ENCODE results near the gene DOP1B.

DOP1B gene, protein sequence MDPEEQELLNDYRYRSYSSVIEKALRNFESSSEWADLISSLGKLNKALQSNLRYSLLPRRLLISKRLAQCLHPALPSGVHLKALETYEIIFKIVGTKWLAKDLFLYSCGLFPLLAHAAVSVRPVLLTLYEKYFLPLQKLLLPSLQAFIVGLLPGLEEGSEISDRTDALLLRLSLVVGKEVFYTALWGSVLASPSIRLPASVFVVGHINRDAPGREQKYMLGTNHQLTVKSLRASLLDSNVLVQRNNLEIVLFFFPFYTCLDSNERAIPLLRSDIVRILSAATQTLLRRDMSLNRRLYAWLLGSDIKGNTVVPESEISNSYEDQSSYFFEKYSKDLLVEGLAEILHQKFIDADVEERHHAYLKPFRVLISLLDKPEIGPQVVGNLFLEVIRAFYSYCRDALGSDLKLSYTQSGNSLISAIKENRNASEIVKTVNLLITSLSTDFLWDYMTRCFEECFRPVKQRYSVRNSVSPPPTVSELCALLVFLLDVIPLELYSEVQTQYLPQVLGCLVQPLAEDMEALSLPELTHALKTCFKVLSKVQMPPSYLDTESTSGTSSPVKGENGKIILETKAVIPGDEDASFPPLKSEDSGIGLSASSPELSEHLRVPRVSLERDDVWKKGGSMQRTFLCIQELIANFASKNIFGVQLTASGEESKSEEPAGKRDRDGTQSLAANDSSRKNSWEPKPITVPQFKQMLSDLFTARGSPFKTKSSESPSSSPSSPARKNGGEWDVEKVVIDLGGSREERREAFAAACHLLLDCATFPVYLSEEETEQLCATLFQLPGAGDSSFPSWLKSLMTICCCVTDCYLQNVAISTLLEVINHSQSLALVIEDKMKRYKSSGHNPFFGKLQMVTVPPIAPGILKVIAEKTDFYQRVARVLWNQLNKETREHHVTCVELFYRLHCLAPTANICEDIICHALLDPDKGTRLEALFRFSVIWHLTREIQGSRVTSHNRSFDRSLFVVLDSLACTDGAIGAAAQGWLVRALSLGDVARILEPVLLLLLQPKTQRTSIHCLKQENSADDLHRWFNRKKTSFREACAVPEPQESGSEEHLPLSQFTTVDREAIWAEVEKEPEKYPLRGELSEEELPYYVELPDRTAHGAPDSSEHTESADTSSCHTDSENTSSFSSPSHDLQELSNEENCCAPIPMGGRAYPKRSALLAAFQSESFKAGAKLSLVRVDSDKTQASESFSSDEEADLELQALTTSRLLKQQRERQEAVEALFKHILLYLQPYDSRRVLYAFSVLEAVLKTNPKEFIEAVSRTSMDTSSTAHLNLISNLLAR (N-terminal part only)

DNA sequence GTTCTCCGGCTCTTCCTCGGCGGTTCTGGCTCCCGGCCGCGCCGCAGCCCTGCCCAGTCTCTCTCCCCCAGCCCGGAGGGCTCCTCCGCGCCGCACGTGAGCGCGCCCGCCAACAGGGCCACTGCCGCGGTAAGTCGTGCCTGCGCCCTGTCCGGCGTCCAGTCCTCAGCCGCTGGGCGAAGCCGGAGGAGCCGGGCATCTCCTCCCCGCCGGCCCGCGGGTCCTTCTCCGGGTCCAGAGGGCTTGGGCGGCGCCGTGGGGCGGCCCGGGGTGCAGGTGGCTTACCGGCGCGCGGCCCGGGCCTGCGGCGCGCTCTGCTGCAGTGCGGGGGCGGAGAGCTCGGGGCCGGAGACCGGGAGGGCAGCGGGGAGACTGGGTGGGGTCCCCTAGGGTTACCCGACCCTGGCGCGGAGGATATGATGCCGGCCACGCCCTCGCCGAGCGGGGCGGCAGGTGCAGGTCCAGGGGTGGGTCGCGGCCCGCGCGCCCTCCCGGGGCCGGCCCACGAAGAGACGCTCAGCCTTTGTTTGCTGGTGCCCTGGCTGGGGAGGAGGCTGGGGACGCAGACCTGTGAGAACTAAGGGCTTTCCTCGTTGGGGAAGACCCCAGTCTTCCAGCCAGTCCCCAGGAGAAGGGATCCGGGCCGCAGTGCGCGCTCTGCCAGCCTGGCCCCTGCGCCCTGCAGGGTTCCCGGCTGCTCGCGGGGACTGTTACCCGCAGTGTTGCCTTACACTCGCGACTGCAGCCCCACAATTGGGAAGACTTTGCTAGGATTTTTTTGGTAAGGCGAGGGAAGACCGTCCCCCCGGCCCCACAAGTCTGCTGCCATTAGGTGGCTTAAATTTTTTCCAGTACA lies at the start of gene DOP1B:
Gene DOP1B, plus strand, starts transcription at position 10 of the 856 bp plus-strand sequence. CDS start 7,910 bp downstream, outside the sequence.
- no peak for TF ChIP-seq GATA3 (IDR thresholded peaks at IDR 0.05; ENCODE audit: low read depth, low read length)
- no peak for TF ChIP-seq GATA2 (IDR thresholded peaks at IDR 0.05; ENCODE audit: low read depth, low read length)

DNA sequence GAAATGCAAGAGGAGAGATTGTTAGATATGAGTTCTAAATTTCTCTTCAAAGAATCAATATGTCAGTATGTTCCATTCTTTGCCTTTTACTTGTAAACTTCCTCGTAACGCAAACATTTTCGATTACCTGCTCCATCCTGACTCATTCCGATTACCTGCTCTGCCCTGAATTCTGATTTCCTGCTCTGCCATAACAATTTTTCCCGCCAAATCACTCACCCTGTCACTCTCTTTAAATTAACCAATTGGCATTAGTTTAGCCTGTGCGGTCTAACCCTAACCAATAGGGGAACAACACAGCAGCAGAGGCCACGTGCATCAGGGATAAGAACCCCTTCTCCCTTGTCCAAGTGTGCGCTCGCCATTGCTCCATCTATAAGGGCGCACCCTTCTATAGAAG lies 46.8 kb upstream of the DOP1B start:
- TF ChIP-seq GATA3 (IDR thresholded peaks at IDR 0.05; ENCODE audit: low read depth, low read length) (no peak), GATA2 (IDR thresholded peaks at IDR 0.05; ENCODE audit: low read depth, low read length) (no peak)

DNA sequence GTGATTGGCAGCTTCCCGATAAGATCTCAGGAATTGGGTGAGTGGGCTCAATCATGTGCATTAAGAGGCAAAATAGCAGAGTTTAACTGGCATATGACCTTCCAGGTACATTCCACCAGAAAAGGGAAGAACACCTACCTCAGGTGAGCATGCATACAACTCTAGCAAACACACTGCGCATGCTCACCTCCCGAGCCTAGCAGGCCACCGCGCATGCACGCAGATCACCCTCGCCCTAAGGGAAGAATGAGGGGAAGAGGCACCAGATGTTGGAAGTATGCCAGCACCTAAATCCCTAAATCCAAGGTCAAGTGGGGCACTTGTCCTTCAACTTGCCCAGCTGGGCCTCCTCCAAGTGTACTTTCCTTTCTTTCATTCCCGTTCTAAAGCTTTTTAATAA lies 45.4 kb upstream of the DOP1B start:
- TF ChIP-seq GATA2 (IDR thresholded peaks at IDR 0.05; ENCODE audit: low read depth, low read length) (no peak), GATA3 (IDR thresholded peaks at IDR 0.05; ENCODE audit: low read depth, low read length) (no peak)

DNA sequence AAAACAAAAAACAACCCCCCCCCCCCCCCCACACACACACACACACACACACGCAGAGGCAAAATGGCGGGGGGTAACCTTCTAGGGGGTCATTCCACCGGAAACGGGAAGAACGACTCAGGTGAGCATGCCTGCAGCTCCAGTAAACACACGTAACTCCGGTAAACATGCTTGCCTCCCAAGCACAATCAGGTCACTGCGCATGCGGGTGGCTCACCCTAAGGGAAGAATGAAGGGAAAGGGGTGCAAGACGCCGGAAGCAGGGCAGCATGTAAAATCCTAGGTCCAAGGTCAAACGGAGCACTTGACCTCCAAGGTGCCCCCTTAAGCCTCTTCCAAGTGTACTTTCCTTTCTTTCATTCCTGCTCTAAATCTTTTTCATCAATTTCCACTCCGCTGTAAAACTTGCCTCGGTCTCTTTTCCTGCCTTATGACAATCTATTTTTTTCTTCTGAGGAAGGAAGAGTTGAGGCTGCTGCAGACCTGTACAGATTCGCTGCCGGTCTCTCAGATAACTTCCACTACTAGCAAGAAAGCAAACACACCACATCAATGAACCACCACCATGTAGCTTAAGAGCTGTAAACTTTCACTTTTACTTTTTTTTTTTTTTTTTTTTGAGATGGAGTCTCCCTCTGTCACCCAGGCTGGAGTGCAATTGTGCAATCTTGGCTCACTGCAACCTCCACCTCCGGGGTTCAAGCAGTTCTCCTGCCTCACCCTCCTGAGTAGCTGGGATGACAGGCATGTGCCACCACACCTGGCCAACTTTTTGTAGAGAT lies 42.8 kb upstream of the DOP1B start:
- TF ChIP-seq GATA3 (IDR thresholded peaks at IDR 0.05; ENCODE audit: low read depth, low read length), result no peak
- no peak for TF ChIP-seq GATA2 (IDR thresholded peaks at IDR 0.05; ENCODE audit: low read depth, low read length)

DNA sequence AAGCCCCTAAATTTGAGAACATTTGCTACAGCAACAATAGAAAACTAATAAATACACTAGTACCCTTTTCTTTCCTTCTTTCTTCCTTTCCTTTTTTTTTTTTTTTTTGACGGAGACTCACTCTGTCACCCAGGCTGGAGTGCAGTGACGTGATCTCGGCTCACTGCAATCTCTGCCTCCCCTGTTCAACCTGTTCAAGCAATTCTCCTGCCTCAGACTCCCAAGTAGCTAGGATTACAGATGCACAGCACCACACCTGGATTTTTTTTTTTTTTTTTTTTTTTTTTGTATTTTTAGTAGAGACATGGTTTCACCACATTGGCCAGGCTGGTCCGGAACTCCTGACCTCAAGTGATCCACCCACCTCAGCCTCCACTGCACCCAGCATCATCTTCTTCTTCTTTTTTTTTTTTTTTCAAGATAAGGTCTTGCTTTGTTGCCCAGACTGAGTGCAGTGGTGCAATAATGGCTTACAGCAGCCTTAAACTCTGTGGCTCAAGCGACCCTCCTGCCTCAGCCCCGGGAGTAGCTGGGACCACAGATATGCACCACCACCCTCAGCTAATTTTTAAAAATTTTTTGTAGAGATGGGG lies 41.4 kb upstream of the DOP1B start:
- TF ChIP-seq GATA3 (IDR thresholded peaks at IDR 0.05; ENCODE audit: low read depth, low read length) (no peak), GATA2 (IDR thresholded peaks at IDR 0.05; ENCODE audit: low read depth, low read length) (no peak)

DNA sequence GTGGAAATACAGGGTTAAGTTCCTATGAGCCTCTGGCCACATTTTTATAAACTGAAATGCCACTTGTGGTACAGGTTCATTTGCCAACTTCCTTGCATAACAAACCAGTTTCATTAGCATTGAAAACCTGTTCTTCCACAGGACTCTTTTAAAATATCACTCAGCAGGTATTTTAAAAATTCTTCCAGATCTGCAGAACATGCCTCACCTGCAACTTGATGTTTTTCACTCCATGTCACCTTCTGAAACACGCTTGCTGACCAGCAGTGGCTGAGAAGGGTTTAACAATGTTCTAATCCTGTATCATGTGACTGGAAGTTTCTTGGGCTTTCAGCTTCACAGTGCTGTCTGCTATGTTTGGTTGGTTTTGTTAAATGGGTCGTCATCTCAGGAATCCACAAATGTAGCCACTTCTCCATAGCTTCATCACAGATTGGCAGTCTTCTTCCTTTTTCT lies 39.3 kb upstream of the DOP1B start:
- TF ChIP-seq GATA3 (IDR thresholded peaks at IDR 0.05; ENCODE audit: low read depth, low read length), result no peak
- TF ChIP-seq GATA2 (IDR thresholded peaks at IDR 0.05; ENCODE audit: low read depth, low read length), result no peak

DNA sequence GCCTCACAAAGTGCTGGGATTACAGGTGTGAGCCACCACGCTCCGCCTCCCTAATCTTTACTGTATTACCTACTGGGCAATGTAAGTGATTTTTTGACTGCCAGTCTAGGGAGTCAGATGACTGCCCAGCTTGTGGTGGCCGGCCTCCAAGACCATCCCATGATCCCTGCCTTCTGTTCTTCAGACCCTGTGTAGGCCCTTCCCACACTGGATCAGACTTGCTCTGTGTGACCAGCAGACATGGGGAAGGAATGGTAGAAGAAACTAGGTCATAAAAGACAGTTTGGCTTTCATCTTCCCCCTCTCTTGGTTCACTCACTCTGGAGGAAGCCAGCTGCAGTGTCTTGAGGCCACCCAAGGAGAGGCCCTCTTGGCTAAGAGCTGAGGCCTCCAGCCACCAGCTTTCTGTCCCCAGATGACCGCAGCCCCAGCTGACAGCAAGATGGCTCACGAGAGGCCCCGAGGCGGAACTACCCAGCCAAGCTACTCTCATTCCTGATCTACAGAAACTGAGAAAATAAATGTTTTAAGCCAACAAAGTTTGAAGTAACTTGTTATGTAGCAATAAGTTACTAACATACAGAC lies 36.2 kb upstream of the DOP1B start:
- no peak for TF ChIP-seq GATA3 (IDR thresholded peaks at IDR 0.05; ENCODE audit: low read depth, low read length)
- TF ChIP-seq GATA2 (IDR thresholded peaks at IDR 0.05; ENCODE audit: low read depth, low read length), result no peak

DNA sequence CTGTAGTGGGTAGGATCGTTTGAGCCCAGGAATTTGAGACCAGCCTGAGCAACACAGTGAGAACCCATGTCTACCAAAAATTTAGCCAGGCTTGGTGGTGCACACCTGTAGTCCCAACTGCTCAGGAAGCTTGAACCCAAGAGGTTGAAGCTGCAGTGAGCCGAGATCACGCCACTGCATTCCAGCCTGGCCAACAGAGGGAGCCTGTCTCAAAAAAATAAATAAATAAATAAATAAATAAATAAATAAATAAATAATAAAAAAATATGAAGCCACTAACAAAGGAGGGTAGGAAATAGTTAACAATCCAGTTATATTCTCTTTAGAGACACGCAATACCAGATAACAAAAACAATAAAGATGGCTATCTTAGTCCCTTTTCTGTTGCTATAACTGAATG lies 33.6 kb upstream of the DOP1B start:
- TF ChIP-seq GATA2 (IDR thresholded peaks at IDR 0.05; ENCODE audit: low read depth, low read length) (no peak), GATA3 (IDR thresholded peaks at IDR 0.05; ENCODE audit: low read depth, low read length) (no peak)

DNA sequence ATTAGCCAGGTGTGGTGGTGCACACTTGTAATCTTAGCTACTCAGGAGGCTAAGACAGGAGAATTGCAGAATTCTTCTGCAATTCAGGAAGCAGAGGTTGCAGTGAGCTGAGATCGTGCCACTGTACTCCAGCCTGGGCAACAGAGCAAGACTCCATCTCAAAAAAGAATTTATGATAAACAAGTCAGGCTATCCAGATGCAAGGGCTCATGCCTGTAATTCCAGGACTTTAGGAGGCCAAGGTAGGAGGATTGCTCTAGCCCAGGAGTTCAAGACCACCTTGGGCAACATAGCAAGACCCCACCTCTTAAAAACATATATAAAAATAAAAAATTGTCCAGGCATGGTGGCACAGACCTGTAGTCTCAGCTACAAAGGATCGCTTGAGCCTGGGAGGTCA lies 32.2 kb upstream of the DOP1B start:
- TF ChIP-seq GATA3 (IDR thresholded peaks at IDR 0.05; ENCODE audit: low read depth, low read length) (no peak), GATA2 (IDR thresholded peaks at IDR 0.05; ENCODE audit: low read depth, low read length) (no peak)

DNA sequence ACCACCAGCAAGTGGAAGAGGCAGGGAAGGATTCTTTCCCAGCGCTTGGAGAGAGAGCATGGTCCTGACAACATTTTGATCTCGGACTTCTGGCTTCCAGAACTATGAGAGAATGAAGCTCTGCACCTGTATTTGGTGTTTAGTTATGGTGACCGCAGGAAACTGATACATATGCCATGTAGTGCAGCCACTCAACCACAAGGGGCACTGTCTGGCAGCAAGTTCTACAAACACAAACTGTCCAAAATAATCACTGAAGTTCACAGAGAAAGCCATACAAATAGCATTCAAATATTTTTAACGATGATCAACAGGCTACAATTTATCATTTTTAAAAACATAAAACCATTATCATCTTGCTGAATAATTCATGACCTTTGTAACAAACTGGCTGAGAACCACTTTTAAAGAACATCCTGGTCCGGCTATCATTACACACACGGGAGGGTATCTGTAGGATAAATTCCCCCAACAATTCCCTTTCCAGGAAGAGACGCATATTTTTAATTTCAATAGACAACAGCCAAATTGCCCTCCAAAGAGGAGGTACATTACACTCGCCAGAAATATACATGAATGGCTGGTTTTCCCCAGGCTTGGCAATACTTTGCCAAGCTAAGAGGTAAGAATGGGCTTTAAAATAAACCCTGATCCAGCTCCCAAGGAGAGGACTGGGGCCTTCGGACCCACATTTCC lies 31.0 kb upstream of the DOP1B start:
- TF ChIP-seq GATA3 (IDR thresholded peaks at IDR 0.05; ENCODE audit: low read depth, low read length) (no peak), GATA2 (IDR thresholded peaks at IDR 0.05; ENCODE audit: low read depth, low read length) (no peak)

DNA sequence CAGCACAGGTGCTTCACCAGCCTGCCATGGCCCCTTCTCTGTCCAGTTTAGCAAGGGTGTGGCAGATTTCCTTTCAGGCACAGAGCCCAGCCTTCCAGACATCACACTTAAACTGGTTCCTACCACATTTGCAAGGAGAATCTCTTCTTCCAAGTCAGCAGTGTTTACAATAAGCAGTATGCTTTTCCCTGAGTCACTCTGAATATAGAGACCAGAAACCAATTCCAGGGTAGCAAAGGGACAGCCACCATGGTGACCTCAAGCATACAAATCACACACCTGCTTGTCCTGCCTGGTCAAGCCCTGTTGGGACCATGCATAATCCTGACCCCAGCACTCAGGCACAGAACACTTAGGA lies 30.4 kb upstream of the DOP1B start:
- no peak for TF ChIP-seq GATA3 (IDR thresholded peaks at IDR 0.05; ENCODE audit: low read depth, low read length)
- no peak for TF ChIP-seq GATA2 (IDR thresholded peaks at IDR 0.05; ENCODE audit: low read depth, low read length)
